GM10266 (cell line): ENCODE measurements around the gene CHD5.
A peak's percentile ranks its signal among the peaks of the same experiment; 100 is the strongest.

ENCODE experiments used
- DNase-seq: peaks from one replicate; pipeline ENCODE4 v3.0.0; 2012; ENCODE audit errors: extremely low spot score
- CTCF ChIP-seq: IDR thresholded peaks from 2 replicates; pipeline ENCODE4 v1.5.1; 2012; ENCODE audit warnings: mild to moderate bottlenecking, low read depth; ENCODE audit not compliant: control insufficient read depth, insufficient read depth; ENCODE audit errors: missing control alignments

The CHD5 gene

GRCh38 chr1:6152181-6152580 lies 27.9 kb downstream of the CHD5 start:
- no peak for DNase-seq
- TF ChIP-seq CTCF: no peak

GRCh38 chr1:6151291-6151822 lies 28.8 kb downstream of the CHD5 start:
- no peak for TF ChIP-seq CTCF
- no peak for DNase-seq

- TF ChIP-seq CTCF: no peak
- no peak for DNase-seq
These were observed 29.8 kb downstream of the CHD5 start for GRCh38 chr1:6150006-6150938.

- no peak for DNase-seq
- no peak for TF ChIP-seq CTCF
These were observed 30.5 kb downstream of the CHD5 start for GRCh38 chr1:6149597-6149996.

- peak; percentile 87 for DNase-seq
- no peak for TF ChIP-seq CTCF
These were observed 31.5 kb downstream of the CHD5 start for GRCh38 chr1:6148497-6149241.

- TF ChIP-seq CTCF: no peak
- no peak for DNase-seq
These were observed 34.2 kb downstream of the CHD5 start for GRCh38 chr1:6145864-6146410.
